HK-2 (cell line): Measurements from ENCODE around the gene VWF.
A peak's percentile ranks its signal among the peaks of the same experiment; 100 is the strongest.

Source experiments
- DNase-seq: peaks from one replicate; pipeline ENCODE4 v3.0.0-alpha.2; 2018; ENCODE audit not compliant: unreplicated experiment

VWF gene

GRCh38 chr12:6078398-6079096 lies 45.9 kb downstream of the VWF start:
- no peak for DNase-seq

GRCh38 chr12:6077692-6078083 lies 46.8 kb downstream of the VWF start:
- no peak for DNase-seq

GRCh38 chr12:6076776-6077691 lies 47.4 kb downstream of the VWF start:
- DNase-seq: no peak

DNA sequence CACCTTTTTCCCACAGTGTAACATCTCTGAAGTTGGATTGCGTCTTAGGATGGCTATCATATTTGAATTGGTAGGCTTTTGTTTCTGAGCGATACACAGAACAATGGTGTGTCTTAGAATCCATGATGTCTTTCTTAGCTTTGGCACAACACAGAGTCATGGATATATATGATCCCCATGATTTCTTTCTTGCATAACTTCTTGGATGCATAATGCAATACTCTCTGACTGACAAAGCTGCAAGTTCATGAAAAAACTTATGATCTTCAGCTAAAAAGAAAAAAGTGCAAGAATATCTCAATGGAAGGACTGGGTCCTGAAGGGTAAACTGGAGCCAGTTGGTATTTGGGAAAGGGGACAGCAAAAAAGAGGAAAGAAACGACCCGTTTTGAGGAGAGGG lies 48.1 kb downstream of the VWF start:
- no peak for DNase-seq

GRCh38 chr12:6074979-6075585 lies 49.4 kb downstream of the VWF start:
- DNase-seq: no peak

GRCh38 chr12:6074427-6074826 lies 50.0 kb downstream of the VWF start:
- no peak for DNase-seq

DNA sequence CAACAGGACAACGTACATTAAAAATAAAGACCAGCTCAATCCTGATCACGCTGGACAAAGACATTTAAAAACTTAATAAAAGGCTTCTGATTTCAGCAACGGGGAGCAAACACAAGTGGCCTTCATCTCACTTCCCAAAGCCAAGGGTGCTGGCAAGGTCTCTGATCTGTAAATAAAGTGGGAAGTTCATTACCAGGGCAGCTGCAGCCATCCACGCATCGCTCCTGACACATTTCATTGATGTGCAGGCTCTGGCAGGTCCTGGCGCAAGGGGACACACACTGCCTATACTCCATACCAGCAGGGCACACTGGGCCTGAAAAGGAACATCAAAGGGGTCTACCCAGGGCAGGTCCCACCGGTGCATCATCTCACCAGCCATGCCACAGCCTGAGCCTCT lies 51.0 kb downstream of the VWF start:
- no peak for DNase-seq

- DNase-seq: no peak
Observed at GRCh38 chr12:6072302-6072752, 52.1 kb downstream of the VWF start.

DNA sequence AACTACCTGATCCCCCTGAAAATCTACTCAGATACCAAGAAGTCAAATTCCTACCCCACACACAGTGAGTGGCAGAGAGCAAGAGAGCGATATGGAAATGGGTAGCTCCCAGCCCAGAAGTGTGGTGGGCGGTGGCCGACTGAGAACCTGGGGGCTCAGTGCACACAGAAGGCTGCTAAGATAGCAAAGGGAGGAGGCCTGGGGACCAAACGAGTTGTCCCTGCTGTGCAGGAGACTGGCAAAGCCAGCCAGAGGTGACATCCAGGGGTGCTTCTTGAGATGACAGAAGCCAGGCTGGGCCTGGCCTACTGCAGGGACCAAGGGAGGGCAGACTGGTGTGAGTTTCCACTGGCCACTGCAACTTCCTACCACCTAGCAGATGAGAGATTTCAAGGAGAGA lies 52.9 kb downstream of the VWF start:
- DNase-seq: no peak

GRCh38 chr12:6070472-6071257 lies 53.8 kb downstream of the VWF start:
- DNase-seq: no peak

DNA sequence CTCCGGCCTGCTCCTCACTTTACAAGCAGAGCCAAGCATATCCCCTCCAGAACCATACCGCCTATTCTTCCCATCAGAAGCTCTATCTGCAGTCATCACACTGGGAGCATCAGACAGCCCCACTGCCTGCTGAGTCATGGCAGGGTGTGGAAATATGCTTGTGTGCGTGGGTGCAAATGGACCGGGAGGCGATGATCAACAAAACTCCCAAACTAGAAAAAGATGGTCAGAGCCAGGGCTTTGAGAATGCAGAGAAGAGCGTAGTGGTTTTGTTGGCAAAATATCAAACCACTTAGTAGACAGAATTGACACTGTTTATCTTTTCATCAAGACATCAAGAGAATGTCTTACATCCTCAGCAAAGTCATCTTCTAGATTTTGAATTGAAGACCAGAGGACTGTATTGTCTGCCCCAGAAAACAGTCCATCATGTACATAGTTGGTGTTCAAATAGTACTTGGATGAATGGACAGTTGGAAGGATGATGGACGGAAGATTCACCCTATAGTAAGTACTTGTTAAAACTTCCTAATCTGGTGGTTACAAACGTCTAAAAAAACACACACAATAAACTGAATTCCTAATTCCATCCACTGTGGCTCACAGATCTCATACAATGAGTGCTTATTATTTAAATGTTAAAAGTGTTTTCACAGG lies 54.9 kb downstream of the VWF start:
- DNase-seq: no peak

GRCh38 chr12:6068227-6068626 lies 56.2 kb downstream of the VWF start:
- no peak for DNase-seq

GRCh38 chr12:6067152-6067916 lies 57.1 kb downstream of the VWF start:
- DNase-seq: no peak

DNA sequence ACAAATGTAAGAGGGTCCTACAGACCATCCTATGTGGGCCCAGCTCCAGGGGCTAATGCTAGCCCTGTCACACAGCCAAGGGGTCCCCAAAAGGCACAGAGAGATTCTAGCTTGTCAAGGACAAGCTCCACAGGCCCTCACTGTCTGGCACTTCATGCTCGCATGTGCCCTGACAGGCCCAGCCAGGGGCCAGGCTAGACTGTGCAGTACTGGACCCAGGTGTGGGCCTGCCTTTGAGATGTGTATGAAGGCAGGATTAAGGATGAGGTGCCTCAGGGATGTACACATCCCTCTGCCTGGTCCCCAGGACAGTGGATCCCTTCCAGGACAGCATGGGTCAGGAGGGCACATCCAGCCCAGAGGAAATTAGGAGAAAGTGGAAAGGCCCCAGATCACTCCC lies 57.8 kb downstream of the VWF start:
- no peak for DNase-seq

DNA sequence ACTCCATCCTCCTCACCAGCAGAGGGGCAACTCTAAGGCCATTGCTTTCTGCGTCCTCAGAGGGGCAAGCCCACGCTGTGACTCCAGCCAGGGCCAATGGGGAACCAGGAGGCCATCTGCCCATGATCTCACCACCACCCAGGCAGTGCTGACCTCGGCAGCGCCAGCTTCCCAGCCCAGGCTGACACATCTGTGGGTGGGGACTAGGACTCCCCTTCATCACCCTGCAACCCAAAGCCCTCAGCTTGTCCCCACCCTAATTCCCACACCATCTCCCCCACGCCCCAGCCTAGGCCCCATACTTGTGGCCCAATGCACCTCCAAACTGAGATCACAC lies 58.6 kb downstream of the VWF start:
- no peak for DNase-seq

GRCh38 chr12:6065131-6065862 lies 59.2 kb downstream of the VWF start:
- no peak for DNase-seq

- DNase-seq: peak; percentile 33
Observed at GRCh38 chr12:6062757-6063735, 61.4 kb downstream of the VWF start.

DNA sequence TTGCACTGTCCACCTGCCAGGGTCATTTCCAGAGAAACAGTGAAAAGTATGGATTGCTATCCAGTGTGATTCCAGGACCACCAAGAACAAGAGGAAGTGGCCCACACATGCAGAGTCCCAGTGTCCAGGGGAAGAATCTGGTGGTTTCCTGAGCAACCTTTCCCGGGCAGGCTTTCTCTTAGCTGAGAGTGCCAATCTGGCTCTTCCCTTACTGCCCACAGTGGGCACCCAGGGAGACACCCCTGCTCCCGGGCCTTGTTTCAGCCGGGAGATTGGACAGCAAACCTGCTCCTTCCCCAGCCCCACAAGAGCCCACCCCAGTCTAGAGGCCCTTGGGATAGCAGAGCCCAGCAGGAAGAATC lies 62.1 kb downstream of the VWF start:
- no peak for DNase-seq

DNA sequence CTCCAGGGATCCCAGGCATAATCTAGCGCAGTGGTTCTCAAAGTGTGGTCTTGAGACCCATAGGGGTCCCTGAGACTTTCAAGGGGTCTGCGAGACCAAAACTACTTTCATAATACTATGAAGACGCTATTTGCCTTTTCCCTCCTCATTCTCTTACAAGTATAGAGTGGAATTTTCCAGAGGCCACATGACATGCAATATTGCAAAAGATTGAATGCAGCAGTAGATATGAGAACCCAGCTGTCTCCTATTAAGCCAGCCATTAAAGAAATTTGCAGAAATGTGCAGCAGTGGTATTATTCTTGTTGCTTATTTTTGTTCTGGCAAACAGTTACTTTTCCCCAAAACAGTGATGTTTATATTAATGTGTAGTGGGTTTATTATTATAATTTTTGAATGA lies 62.8 kb downstream of the VWF start:
- DNase-seq: no peak
